ENCODE data around the gene SLC7A5.
"Not testable (repeated sequence)": the region's sequence is repeated elsewhere in the genome, so short reads cannot be mapped to it uniquely, and the experiment has no call there.

SLC7A5 gene

DNA sequence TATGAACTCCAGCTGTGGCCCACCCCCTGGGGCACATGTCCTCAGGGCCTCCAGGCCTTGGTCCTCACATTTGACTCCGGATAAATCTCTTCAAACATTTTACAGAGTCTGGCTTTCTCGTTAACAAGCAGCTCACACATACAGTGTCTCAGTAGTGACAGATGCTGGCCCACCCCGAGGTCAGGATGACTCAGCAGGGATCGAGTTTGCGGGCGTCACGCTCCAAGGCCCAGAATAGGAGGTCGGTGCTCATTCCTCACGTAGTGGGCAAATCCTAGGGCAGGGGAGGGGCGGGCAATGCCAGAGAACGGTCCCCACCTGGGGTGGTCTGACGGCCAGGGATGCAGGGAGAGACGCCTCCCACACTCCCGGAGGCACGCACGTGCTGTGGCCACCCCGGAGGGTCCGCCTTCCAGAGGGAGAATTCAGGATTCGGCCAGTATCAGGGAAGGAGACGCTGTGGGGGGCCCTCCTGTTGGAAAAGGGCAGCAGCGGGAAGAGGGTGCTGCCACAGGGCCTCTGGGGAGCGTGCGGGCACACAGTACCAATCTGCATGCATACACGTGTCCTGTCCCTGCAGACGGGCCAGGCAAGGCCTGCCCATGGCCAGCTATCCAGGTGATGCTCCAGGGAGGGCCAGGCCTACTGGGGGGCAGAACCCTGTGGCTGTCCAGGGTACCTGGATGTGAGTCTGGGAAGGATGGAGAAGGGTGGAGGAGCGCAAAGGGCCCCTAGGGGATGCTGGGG, 8.6 kb downstream of the SLC7A5 start:
- H3K27ac ChIP-seq, result peak overlapping the region; percentile 98
- ChIA-PET CTCF (no interaction called here), POLR2A (ENCODE audit: low non-redundant PET) (no interaction called here)
- TF ChIP-seq, protein P1, sequence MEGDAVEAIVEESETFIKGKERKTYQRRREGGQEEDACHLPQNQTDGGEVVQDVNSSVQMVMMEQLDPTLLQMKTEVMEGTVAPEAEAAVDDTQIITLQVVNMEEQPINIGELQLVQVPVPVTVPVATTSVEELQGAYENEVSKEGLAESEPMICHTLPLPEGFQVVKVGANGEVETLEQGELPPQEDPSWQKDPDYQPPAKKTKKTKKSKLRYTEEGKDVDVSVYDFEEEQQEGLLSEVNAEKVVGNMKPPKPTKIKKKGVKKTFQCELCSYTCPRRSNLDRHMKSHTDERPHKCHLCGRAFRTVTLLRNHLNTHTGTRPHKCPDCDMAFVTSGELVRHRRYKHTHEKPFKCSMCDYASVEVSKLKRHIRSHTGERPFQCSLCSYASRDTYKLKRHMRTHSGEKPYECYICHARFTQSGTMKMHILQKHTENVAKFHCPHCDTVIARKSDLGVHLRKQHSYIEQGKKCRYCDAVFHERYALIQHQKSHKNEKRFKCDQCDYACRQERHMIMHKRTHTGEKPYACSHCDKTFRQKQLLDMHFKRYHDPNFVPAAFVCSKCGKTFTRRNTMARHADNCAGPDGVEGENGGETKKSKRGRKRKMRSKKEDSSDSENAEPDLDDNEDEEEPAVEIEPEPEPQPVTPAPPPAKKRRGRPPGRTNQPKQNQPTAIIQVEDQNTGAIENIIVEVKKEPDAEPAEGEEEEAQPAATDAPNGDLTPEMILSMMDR (conservative IDR thresholded peaks at IDR 0.05; ENCODE audit: low read depth), result no peak
- DNase-seq (ENCODE audit: low spot score), result no peak

DNA sequence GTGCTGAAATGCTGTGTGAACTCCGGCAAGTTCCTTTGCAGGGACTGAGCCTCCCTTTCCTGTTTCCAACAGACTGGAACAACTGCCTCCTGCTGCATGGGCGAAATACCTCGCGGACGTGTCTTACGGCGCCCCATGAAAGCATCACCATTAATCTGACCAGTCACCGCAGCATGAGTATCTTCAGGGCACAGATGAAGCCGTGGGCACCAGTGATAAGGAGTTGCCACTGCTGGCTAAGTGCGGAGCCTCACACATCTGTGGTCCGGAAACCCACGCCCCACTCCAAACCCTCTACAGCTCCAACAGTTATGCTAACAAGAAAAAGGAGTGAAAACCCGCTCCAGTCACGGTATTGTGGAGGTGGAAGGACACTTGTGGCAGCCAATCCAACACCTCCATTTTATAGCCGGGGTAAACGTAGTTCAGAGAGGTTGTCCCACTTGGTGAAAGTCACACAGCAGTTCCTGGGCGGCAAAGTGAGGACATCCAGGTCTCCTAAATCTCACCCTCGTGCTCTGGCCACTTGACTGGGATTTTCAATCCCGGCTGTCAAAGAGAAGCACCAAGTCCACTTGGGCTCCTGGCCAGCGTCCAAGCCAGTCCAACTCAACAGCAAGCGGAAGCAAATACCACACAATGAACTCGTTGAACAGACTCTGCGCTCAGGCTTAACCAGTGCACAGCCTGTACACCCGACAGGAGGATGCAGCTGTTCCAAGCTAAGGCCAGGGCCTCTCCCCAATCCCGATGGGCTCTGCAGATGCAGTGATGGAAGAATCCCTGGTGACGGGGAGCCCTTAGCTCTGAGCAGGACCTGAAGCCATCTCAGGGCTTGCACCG, 10.9 kb downstream of the SLC7A5 start:
- DNase-seq (ENCODE audit: low spot score); POLR2A ChIA-PET (ENCODE audit: low non-redundant PET): not testable (repeated sequence)
- peak overlapping the region; percentile 98 for H3K27ac ChIP-seq
- CTCF ChIA-PET, result interaction anchor here (1.2 kb wide), 1 partner anchor 9 kb away, joined by 5 read pairs; no protein-coding TSS in a partner anchor

DNA sequence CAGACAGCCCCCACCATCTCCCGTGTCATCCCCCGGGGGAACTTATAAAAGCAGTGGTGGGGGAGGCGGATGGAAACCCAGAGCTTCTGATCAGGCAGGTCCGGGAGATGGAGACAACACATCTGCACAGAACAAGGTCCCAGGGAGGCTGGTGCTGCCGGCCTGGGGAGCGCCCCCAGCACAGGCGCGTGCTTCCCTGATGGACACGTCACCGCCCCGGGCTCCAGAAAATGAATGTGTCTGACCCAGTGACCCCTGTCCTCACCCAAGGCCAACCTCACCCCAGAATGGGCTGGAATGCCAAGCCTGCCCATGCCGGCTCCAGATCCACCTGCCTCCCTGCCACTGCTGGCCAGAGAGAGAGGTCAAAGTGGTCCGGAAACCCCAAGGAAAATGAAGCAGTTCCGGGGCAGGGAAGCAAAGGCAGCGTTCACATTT, 12.5 kb downstream of the SLC7A5 start:
- DNase-seq (ENCODE audit: low spot score), result no peak
- TF ChIP-seq, protein P1 (conservative IDR thresholded peaks at IDR 0.05; ENCODE audit: low read depth), result no peak
- ChIA-PET POLR2A (ENCODE audit: low non-redundant PET) (no interaction called here), CTCF (interaction anchor here (0.7 kb wide), 1 partner anchor 136 kb away, joined by 3 read pairs; no protein-coding TSS in a partner anchor)
- peak overlapping the region; percentile 98 for H3K27ac ChIP-seq

DNA sequence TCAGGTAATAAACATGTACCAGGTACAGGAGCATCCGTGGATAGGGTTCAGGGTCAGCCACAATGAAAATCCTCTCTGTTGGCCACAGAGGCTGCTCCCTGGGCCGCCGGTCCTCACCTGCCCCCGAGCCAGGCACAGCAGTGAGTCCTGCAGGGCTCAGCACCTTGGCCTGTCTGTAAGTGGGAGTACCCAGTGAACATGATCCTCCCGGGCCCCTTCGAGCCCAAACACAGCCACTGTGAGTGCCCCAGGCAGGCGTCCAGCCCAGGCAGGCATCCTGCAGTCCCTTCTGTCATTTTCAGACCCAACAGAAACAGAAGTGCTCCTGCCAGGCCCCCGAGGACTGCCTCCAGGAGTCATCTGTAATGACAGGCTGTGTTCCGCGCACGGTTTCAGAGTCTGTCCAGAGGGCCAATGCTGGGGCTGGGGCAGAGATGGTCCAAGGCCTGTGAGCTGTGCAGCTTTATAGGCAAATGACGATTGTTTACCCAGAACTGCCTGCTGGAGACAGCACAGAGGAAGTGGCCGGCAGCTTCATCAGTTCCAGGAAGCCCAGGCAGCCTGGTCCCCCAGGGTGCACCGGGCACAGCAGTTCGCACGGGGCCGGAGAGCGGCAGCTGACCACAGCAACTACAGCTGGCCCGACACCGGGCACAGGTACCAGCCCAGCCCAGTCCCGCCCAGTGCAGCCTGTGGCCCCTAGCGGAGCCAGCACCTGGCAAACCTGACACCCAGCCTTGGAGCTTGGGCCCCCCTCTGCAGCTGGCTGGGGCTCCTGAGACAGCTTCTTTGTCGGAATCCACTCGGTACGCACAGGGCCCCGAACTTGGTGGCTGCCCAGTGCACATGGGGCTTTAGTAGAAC, 13.2 kb downstream of the SLC7A5 start:
- ChIA-PET POLR2A (ENCODE audit: low non-redundant PET) (no interaction called here), CTCF (no interaction called here)
- DNase-seq (ENCODE audit: low spot score), result no peak
- peak overlapping the region; percentile 98 for H3K27ac ChIP-seq
- TF ChIP-seq, protein P1 (conservative IDR thresholded peaks at IDR 0.05; ENCODE audit: low read depth), result no peak

DNA sequence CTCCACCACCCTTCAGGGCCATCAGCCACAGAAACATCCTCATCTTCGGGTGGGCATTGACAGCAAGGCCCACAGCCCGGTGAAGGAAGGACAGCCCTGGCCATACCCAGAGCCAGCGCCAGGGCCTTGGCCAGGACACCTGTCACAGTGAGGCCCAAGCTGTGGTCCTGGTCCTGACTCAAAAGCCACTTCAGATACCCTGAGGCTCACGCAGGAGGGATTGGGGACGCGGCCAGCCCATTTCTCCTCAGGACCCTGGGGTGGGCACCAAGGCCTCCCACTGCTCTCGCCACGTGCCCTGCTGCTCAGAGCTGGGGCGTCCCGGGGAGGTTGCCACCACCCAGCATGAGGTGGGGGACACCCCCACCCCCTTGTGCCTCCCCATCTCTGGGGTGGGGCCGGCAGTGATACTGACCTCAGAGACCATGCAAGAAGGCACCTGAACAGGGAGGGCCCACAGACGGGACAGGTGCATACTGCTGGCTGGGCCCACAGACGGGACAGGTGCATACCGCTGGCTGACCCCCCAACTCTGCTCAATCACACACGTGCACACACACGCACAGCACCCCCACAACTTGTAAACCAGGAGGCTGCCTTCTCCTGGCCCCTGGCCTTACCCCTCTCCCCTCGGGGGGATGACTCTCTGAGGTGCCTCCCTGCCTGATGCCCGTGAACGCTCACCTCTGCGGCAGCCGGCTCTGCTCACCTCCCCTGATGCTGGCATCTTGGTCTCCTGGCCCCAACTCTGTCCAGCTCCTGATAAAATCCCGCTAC, 14.2 kb downstream of the SLC7A5 start:
- H3K27ac ChIP-seq, result peak overlapping the region; percentile 98
- DNase-seq (ENCODE audit: low spot score), result no peak
- CTCF ChIA-PET, result interaction anchor here (3.5 kb wide), 1 partner anchor 76 kb away, joined by 19 read pairs; no protein-coding TSS in a partner anchor
- TF ChIP-seq, protein P1 (conservative IDR thresholded peaks at IDR 0.05; ENCODE audit: low read depth), result no peak
- POLR2A ChIA-PET (ENCODE audit: low non-redundant PET), result interaction anchor here (1.1 kb wide), 1 partner anchor 12 kb away, joined by 4 read pairs; no protein-coding TSS in a partner anchor
